WTC11 (cell line): ENCODE data around the gene CRYZL1.

Experiments
- ATF2 ChIP-seq: sonication (generic); formaldehyde crosslinking; IDR thresholded peaks from 2 replicates; pipeline ENCODE4 v1.8.1; 2022; ENCODE audit warnings: low read depth, missing genetic modification reagents, borderline replicate concordance
- CTCF ChIP-seq: fragments of 200-600 bp; IDR thresholded peaks from 2 replicates; pipeline ENCODE4 v1.8.0; 2022; ENCODE audit warnings: antibody characterized with exemption
- E2F5 ChIP-seq: sonication (generic); formaldehyde crosslinking; IDR thresholded peaks from 2 replicates; pipeline ENCODE4 v1.8.1; 2022; ENCODE audit warnings: mild to moderate bottlenecking, moderate library complexity, missing genetic modification reagents
- ESRRA ChIP-seq: sonication (generic); formaldehyde crosslinking; IDR thresholded peaks from 2 replicates; pipeline ENCODE4 v1.8.1; 2022; ENCODE audit warnings: mild to moderate bottlenecking, missing genetic modification reagents, borderline replicate concordance
- MAX ChIP-seq: sonication (generic); formaldehyde crosslinking; IDR thresholded peaks from 2 replicates; pipeline ENCODE4 v1.8.0; 2022; ENCODE audit warnings: mild to moderate bottlenecking, missing genetic modification reagents
- RORB ChIP-seq: fragments of 250-450 bp; sonication (Bioruptor Pico); IDR thresholded peaks from 2 replicates; pipeline ENCODE4 v1.9.0; 2021; ENCODE audit warnings: mild to moderate bottlenecking
- USF2 ChIP-seq: sonication (generic); formaldehyde crosslinking; IDR thresholded peaks from 2 replicates; pipeline ENCODE4 v1.8.1; 2023; ENCODE audit warnings: mild to moderate bottlenecking, missing genetic modification reagents, moderate library complexity
- ZNF219 ChIP-seq: sonication (generic); formaldehyde crosslinking; IDR thresholded peaks from 2 replicates; pipeline ENCODE4 v1.8.0; 2023; ENCODE audit warnings: missing genetic modification reagents, mild to moderate bottlenecking, borderline replicate concordance
- TF ChIP-seq, protein P1 (sequence below): sonication (generic); formaldehyde crosslinking; IDR thresholded peaks from 2 replicates; pipeline ENCODE4 v1.8.1; 2023; ENCODE audit warnings: mild to moderate bottlenecking, moderate library complexity, missing genetic modification reagents

DNA sequence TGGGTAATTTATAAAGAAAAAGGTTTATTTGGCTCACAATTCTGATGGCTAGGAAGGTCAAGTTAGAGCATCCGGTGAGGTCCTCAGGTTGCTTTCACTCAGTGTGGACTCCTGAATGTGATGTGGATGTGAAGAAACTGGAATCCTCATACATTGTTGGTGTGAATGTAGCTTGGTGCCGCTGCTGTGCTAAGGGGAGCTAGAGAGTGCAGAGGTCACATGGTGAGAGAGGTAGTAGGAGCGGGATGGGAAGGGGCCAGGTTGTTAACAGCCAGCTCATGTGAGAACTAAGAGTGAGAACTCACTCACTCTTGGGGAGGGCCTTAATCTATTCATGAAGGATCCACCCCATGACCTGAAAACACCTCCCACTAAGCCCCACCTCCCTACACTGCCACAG, 22.6 kb upstream of the CRYZL1 start:
- TF ChIP-seq E2F5 (CRISPR knock-in tag): no peak
- TF ChIP-seq CTCF: no peak
- TF ChIP-seq RORB: no peak
- TF ChIP-seq ESRRA (CRISPR knock-in tag): no peak
- TF ChIP-seq MAX (CRISPR knock-in tag): no peak
- TF ChIP-seq ATF2: no peak
- TF ChIP-seq ZNF219 (CRISPR knock-in tag): no peak
- TF ChIP-seq USF2 (CRISPR knock-in tag): peak; percentile 43; the same call in 1 of the 2 replicates
- TF ChIP-seq, protein P1, sequence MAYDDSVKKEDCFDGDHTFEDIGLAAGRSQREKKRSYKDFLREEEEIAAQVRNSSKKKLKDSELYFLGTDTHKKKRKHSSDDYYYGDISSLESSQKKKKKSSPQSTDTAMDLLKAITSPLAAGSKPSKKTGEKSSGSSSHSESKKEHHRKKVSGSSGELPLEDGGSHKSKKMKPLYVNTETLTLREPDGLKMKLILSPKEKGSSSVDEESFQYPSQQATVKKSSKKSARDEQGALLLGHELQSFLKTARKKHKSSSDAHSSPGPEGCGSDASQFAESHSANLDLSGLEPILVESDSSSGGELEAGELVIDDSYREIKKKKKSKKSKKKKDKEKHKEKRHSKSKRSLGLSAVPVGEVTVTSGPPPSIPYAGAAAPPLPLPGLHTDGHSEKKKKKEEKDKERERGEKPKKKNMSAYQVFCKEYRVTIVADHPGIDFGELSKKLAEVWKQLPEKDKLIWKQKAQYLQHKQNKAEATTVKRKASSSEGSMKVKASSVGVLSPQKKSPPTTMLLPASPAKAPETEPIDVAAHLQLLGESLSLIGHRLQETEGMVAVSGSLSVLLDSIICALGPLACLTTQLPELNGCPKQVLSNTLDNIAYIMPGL: no peak
